ENCODE results near the gene RGS5. TPM values are rescaled to one million over a fixed set of nuclear protein-coding genes. Genes with fewer than 3 reads are reported as not detected.

The RGS5 gene
- polyA plus RNA-seq, 1 donor (not counting 4 experiments of a cell fraction or from before 2014, with no cell fraction given) = 4.1 TPM

GRCh38 chr1:163170331-163170730 lies 32.4 kb downstream of the RGS5 start:
- Histone ChIP-seq H3K9me3 (ENCODE audit: control insufficient read depth, low read depth, low read length) (no peaks in the 10 kb centered on the region), H3K36me3 (ENCODE audit: control insufficient read depth in 2 of 2, extremely low read depth in 1 of 2, insufficient read depth in 2 of 2, low read length in 2 of 2) (no peaks in the 10 kb centered on the region), H3K9me1 (ENCODE audit: control insufficient read depth, extremely low read depth, insufficient read depth, low read length) (no peaks in the 10 kb centered on the region), H2AFZ (ENCODE audit: control insufficient read depth, low read length) (no peak overlapping the region), H3K27ac (ENCODE audit: control insufficient read depth, insufficient read depth, low read length) (no peak overlapping the region), H3K9ac (ENCODE audit: control insufficient read depth, extremely low read depth, insufficient read depth, low read length) (no peak overlapping the region), H3K4me3 (ENCODE audit: control insufficient read depth in 2 of 3, extremely low read depth in 1 of 3, insufficient read depth in 2 of 3, low read depth in 1 of 3, low read length in 3 of 3) (no peak overlapping the region), H3K27me3 (ENCODE audit: control insufficient read depth, extremely low read depth, insufficient read depth, low read length) (no peaks in the 10 kb centered on the region), H3K4me1 (ENCODE audit: control insufficient read depth, extremely low read depth, insufficient read depth, low read length) (peaks cover 17% of the 10 kb centered on the region), H3K79me2 (ENCODE audit: control insufficient read depth, insufficient read depth, low read length) (no peaks in the 10 kb centered on the region), H4K20me1 (ENCODE audit: control insufficient read depth, extremely low read depth, insufficient read depth, low read length) (no peaks in the 10 kb centered on the region), H3K4me2 (ENCODE audit: control insufficient read depth, extremely low read depth, insufficient read depth, low read depth, low read length) (no peak overlapping the region)
- TF ChIP-seq EZH2 (IDR thresholded peaks at IDR 0.05; ENCODE audit: low read length) (no peak), CTCF (optimal IDR thresholded peaks at IDR 0.05 in 1 of 3, IDR thresholded peaks at IDR 0.05 in 1 of 3, conservative IDR thresholded peaks at IDR 0.05 in 1 of 3; ENCODE audit: extremely low read depth in 1 of 3, insufficient read depth in 2 of 3, low read length in 3 of 3) (no peak)
- dilution Hi-C loops (cut with MboI; ENCODE audit: extremely low pct_ligation_motif_present, low sequenced_read_pairs) = no loop called here
- no peak for FAIRE-seq
- DNase-seq (ENCODE audit: low read depth, low spot score) = no peak

- H3K4me2 ChIP-seq (ENCODE audit: control insufficient read depth, extremely low read depth, insufficient read depth, low read depth, low read length) = no peak overlapping the region
Observed at GRCh38 chr1:163169553-163169952, 33.2 kb downstream of the RGS5 start.

More at GRCh38 chr1:163169553-163169952, 33.2 kb downstream of the RGS5 start:
- Histone ChIP-seq H3K27me3 (ENCODE audit: control insufficient read depth, extremely low read depth, insufficient read depth, low read length) (no peaks in the 10 kb centered on the region), H3K9me3 (ENCODE audit: control insufficient read depth, low read depth, low read length) (no peaks in the 10 kb centered on the region), H4K20me1 (ENCODE audit: control insufficient read depth, extremely low read depth, insufficient read depth, low read length) (no peaks in the 10 kb centered on the region), H3K9me1 (ENCODE audit: control insufficient read depth, extremely low read depth, insufficient read depth, low read length) (no peaks in the 10 kb centered on the region), H3K36me3 (ENCODE audit: control insufficient read depth in 2 of 2, extremely low read depth in 1 of 2, insufficient read depth in 2 of 2, low read length in 2 of 2) (no peaks in the 10 kb centered on the region), H3K27ac (ENCODE audit: control insufficient read depth, insufficient read depth, low read length) (no peak overlapping the region), H3K4me1 (ENCODE audit: control insufficient read depth, extremely low read depth, insufficient read depth, low read length) (peaks cover 17% of the 10 kb centered on the region), H3K79me2 (ENCODE audit: control insufficient read depth, insufficient read depth, low read length) (no peaks in the 10 kb centered on the region), H3K9ac (ENCODE audit: control insufficient read depth, extremely low read depth, insufficient read depth, low read length) (no peak overlapping the region), H2AFZ (ENCODE audit: control insufficient read depth, low read length) (no peak overlapping the region), H3K4me3 (ENCODE audit: control insufficient read depth in 2 of 3, extremely low read depth in 1 of 3, insufficient read depth in 2 of 3, low read depth in 1 of 3, low read length in 3 of 3) (no peak overlapping the region)
- dilution Hi-C loops (cut with MboI; ENCODE audit: extremely low pct_ligation_motif_present, low sequenced_read_pairs) = no loop called here
- DNase-seq (ENCODE audit: low read depth, low spot score) (no peak), FAIRE-seq (no peak)
- TF ChIP-seq EZH2 (IDR thresholded peaks at IDR 0.05; ENCODE audit: low read length) (no peak), CTCF (optimal IDR thresholded peaks at IDR 0.05 in 1 of 3, IDR thresholded peaks at IDR 0.05 in 1 of 3, conservative IDR thresholded peaks at IDR 0.05 in 1 of 3; ENCODE audit: extremely low read depth in 1 of 3, insufficient read depth in 2 of 3, low read length in 3 of 3) (no peak)
